ENCODE data around the gene HAVCR2. TPM values are rescaled to one million over a fixed set of nuclear protein-coding genes. Genes with fewer than 3 reads are reported as not detected.

Gene HAVCR2
- total and polyA plus RNA-seq, 2 experiments from 2014 or later, result 0.49 TPM; not detected in 1

DNA sequence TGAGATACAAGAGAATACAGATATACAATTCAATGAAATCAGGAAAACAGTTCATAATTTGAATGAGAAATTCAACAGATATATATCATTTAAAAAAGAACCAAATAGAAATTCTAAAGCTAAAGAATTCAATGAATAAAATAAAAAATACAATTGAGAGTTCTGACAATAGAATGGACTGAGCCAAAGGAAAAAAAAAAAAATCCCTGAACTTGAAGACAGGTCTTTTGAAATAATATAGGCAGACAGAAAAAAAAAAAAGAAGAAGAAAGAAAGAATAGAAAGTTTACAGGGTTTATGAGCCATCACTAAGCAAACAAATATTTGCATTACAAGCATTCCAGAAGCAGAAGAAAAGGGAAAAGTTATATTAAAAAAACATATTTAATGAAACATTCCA is 12.9 kb upstream of the HAVCR2 start (continued):
- TF ChIP-seq, protein P1, sequence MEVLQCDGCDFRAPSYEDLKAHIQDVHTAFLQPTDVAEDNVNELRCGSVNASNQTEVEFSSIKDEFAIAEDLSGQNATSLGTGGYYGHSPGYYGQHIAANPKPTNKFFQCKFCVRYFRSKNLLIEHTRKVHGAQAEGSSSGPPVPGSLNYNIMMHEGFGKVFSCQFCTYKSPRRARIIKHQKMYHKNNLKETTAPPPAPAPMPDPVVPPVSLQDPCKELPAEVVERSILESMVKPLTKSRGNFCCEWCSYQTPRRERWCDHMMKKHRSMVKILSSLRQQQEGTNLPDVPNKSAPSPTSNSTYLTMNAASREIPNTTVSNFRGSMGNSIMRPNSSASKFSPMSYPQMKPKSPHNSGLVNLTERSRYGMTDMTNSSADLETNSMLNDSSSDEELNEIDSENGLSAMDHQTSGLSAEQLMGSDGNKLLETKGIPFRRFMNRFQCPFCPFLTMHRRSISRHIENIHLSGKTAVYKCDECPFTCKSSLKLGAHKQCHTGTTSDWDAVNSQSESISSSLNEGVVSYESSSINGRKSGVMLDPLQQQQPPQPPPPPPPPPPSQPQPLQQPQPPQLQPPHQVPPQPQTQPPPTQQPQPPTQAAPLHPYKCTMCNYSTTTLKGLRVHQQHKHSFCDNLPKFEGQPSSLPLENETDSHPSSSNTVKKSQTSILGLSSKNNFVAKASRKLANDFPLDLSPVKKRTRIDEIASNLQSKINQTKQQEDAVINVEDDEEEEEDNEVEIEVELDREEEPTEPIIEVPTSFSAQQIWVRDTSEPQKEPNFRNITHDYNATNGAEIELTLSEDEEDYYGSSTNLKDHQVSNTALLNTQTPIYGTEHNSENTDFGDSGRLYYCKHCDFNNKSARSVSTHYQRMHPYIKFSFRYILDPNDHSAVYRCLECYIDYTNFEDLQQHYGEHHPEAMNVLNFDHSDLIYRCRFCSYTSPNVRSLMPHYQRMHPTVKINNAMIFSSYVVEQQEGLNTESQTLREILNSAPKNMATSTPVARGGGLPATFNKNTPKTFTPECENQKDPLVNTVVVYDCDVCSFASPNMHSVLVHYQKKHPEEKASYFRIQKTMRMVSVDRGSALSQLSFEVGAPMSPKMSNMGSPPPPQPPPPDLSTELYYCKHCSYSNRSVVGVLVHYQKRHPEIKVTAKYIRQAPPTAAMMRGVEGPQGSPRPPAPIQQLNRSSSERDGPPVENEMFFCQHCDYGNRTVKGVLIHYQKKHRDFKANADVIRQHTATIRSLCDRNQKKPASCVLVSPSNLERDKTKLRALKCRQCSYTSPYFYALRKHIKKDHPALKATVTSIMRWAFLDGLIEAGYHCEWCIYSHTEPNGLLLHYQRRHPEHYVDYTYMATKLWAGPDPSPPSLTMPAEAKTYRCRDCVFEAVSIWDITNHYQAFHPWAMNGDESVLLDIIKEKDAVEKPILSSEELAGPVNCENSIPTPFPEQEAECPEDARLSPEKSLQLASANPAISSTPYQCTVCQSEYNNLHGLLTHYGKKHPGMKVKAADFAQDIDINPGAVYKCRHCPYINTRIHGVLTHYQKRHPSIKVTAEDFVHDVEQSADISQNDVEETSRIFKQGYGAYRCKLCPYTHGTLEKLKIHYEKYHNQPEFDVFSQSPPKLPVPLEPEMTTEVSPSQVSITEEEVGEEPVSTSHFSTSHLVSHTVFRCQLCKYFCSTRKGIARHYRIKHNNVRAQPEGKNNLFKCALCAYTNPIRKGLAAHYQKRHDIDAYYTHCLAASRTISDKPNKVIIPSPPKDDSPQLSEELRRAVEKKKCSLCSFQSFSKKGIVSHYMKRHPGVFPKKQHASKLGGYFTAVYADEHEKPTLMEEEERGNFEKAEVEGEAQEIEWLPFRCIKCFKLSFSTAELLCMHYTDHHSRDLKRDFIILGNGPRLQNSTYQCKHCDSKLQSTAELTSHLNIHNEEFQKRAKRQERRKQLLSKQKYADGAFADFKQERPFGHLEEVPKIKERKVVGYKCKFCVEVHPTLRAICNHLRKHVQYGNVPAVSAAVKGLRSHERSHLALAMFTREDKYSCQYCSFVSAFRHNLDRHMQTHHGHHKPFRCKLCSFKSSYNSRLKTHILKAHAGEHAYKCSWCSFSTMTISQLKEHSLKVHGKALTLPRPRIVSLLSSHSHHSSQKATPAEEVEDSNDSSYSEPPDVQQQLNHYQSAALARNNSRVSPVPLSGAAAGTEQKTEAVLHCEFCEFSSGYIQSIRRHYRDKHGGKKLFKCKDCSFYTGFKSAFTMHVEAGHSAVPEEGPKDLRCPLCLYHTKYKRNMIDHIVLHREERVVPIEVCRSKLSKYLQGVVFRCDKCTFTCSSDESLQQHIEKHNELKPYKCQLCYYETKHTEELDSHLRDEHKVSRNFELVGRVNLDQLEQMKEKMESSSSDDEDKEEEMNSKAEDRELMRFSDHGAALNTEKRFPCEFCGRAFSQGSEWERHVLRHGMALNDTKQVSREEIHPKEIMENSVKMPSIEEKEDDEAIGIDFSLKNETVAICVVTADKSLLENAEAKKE (CRISPR knock-in tag; IDR thresholded peaks at IDR 0.05), result no peak
- TF ChIP-seq, protein P2, sequence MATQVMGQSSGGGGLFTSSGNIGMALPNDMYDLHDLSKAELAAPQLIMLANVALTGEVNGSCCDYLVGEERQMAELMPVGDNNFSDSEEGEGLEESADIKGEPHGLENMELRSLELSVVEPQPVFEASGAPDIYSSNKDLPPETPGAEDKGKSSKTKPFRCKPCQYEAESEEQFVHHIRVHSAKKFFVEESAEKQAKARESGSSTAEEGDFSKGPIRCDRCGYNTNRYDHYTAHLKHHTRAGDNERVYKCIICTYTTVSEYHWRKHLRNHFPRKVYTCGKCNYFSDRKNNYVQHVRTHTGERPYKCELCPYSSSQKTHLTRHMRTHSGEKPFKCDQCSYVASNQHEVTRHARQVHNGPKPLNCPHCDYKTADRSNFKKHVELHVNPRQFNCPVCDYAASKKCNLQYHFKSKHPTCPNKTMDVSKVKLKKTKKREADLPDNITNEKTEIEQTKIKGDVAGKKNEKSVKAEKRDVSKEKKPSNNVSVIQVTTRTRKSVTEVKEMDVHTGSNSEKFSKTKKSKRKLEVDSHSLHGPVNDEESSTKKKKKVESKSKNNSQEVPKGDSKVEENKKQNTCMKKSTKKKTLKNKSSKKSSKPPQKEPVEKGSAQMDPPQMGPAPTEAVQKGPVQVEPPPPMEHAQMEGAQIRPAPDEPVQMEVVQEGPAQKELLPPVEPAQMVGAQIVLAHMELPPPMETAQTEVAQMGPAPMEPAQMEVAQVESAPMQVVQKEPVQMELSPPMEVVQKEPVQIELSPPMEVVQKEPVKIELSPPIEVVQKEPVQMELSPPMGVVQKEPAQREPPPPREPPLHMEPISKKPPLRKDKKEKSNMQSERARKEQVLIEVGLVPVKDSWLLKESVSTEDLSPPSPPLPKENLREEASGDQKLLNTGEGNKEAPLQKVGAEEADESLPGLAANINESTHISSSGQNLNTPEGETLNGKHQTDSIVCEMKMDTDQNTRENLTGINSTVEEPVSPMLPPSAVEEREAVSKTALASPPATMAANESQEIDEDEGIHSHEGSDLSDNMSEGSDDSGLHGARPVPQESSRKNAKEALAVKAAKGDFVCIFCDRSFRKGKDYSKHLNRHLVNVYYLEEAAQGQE (IDR thresholded peaks at IDR 0.05; ENCODE audit: unreplicated experiment), result no peak
- TF ChIP-seq STAT1 (IDR thresholded peaks at IDR 0.05; ENCODE audit: unreplicated experiment) (no peak), EZH2 (IDR thresholded peaks at IDR 0.05; ENCODE audit: low read depth, unreplicated experiment) (no peak), JUNB (IDR thresholded peaks at IDR 0.05; ENCODE audit: unreplicated experiment) (no peak), CTCF (conservative IDR thresholded peaks at IDR 0.05; ENCODE audit: low read depth in 2 of 2) (no peak), ZNF114 (CRISPR knock-in tag; IDR thresholded peaks at IDR 0.05) (no peak), EZH2phosphoT487 (IDR thresholded peaks at IDR 0.05; ENCODE audit: unreplicated experiment) (no peak), POLR2AphosphoS5 (IDR thresholded peaks at IDR 0.05; ENCODE audit: low read depth) (no peak)

All from GM23338 (cell line).